ENCODE data around the gene KCMF1.

DNA sequence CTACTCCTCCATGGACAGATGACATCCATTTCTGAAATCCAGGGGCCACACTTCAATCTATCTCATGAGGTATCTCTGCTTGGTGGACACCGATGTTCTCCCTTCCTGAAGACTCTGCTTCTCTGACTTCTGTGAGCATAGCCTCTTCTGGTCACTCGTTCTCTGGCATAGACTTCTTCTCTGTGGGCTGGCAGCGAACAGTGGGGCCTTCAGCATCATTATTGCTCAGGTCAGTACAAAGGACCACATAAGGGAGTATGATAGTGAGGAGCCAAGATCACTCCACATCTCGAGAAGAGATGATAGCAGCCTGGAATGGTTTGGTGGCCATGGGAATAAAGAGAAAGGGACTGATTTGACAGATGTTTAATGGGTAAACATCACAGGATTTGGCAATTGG, 8.0 kb upstream of the KCMF1 start:
- TF ChIP-seq TAF1 (IDR thresholded peaks at IDR 0.05; ENCODE audit: low read depth) (no peak), CTCF (IDR thresholded peaks at IDR 0.05; ENCODE audit: poor library complexity, severe bottlenecking) (no peak), POLR2AphosphoS5 (IDR thresholded peaks at IDR 0.05) (no peak), EZH2 (IDR thresholded peaks at IDR 0.05; ENCODE audit: borderline replicate concordance, insufficient read depth, low read length, poor library complexity, severe bottlenecking) (no peak), EP300 (conservative IDR thresholded peaks at IDR 0.05; ENCODE audit: poor library complexity, severe bottlenecking) (no peak)

Data from neural cell (in vitro differentiated cells).